Myocyte (in vitro differentiated cells): ENCODE results near the gene FCGBP. TPM values are rescaled to one million over a fixed set of nuclear protein-coding genes. Genes with fewer than 3 reads are reported as not detected.
"Not testable (repeated sequence)": the region's sequence is repeated elsewhere in the genome, so short reads cannot be mapped to it uniquely, and the experiment has no call there.

ENCODE experiments used
- DNase-seq: peaks from one replicate; pipeline ENCODE4 v3.0.0-alpha.2; 2012; ENCODE audit warnings: low read depth
- total RNA-seq: library from RNA; depleted of rRNA; stranded (reverse); fragments of >200 nt; gene quantifications from 2 replicates; pipeline ENCODE4 v1.2.3, GENCODE V29; 2014

FCGBP gene
- total RNA-seq, 1 donor from 2014 or later, result 0.43 TPM

- not testable (repeated sequence) for DNase-seq
Measured at GRCh38 chr19:39892506-39892902, 41.9 kb downstream of the FCGBP start.

- not testable (repeated sequence) for DNase-seq
Measured at GRCh38 chr19:39891660-39892505, 42.6 kb downstream of the FCGBP start.

- no peak for DNase-seq
Measured at GRCh38 chr19:39890755-39891551, 43.5 kb downstream of the FCGBP start.

- not testable (repeated sequence) for DNase-seq
Measured at GRCh38 chr19:39889872-39890754, 44.3 kb downstream of the FCGBP start.

DNA sequence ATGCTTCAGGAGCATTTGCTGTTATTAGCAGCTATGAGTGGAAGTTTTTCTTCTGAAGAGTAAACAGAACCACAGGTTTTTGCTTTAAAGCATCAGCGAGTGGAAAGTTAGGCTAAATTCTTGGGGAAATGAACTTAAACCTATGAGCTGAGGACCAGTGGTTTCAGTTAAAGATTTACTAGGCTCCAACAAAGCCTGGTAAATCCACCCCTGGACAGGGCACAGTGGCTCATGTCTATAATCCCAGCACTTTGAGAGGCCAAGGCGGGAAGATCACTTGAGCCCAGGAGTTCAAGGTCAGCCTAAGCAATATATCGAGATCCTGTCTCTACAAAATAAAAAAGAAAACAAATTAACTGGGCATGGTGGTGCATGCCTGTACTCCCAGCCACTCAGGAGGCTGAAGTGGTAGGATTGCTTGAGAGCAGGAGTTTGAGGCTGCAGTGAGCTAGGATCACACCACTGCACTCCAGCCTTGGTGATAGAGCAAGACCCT is 46.9 kb downstream of the FCGBP start:
- not testable (repeated sequence) for DNase-seq

GRCh38 chr19:39885821-39886554 is 48.4 kb downstream of the FCGBP start:
- not testable (repeated sequence) for DNase-seq

DNA sequence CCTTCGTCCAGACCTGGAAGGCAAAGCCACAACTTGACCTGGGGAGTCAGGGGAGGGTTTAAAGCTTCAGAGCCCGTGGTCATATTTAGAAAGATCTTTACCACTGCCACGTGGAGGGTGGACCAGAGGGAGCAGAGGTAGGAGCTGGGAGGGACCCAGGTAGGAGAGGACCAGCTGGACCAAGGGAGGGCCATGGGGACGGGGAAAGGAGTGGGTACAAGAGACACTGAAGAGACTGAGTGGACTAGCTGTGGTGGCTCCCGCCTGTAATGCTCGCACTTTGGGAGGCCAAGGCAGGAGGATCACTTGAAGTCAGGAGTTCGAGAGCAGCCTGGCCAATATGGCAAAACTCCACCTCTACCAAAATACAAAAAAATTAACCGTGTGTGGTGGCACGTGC is 49.7 kb downstream of the FCGBP start:
- not testable (repeated sequence) for DNase-seq

Other genes with a start within 250 kb of the FCGBP start
- not detected in 2 replicates for gene LGALS14, start 230.2 kb downstream of the FCGBP start, total RNA-seq
- not detected in 2 replicates for gene CLC, start 196.6 kb downstream of the FCGBP start, total RNA-seq
- gene LEUTX, start 155.8 kb downstream of the FCGBP start, total RNA-seq, result not detected in 2 replicates
- gene DYRK1B, start 100.5 kb downstream of the FCGBP start, total RNA-seq, result 0.16 and 0.45 TPM in 2 replicates
- 21.7 and 26.1 TPM in 2 replicates for gene FBL, start 88.3 kb downstream of the FCGBP start, total RNA-seq
- gene PSMC4, start 36.5 kb upstream of the FCGBP start, total RNA-seq, result 165 and 187 TPM in 2 replicates
- 3.0 and 3.2 TPM in 2 replicates for gene ZNF546, start 62.4 kb upstream of the FCGBP start, total RNA-seq
- gene ZNF780B, start 121.6 kb upstream of the FCGBP start, total RNA-seq, result 7.8 and 9.8 TPM in 2 replicates
- 11.6 and 17.3 TPM in 2 replicates for gene ZNF780A, start 156.3 kb upstream of the FCGBP start, total RNA-seq